HG02571 (cell line): Measurements from ENCODE around the gene KCNH8.

Experiments used
- ATAC-seq: cut with Tn5 transposase; IDR thresholded peaks from one replicate; pipeline ENCODE4 v1.9.1; 2021; ENCODE audit warnings: mild to moderate bottlenecking, moderate library complexity; ENCODE audit not compliant: unreplicated experiment

KCNH8 gene

DNA sequence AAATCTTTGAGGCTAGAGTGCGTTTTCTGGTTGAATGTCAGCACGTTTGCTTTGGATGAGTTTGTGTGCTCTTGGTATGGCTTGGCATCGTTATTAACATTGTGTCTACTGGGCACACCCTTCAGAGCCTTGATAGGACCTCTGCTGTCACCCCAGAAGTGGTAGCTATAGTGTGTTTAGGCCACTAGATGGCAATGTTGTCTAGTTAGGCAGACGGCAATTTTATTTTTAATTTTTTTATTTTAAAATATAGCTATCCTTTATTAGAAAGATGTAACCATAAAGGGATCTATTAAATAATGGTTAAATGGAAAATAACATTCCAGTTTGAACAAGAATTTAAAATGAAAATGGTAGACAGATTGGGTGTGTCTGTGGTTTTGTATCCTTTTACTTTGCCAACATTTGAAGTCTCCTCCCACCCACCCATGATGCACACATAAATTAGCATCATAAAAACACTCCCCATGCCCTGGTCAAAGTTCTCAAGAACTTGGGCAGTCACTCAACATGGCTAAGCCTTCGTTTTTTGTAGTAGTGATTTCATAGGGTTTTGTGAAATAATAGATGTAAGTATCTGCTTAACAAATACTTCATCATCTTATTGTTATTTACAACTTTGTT lies 200.7 kb downstream of the KCNH8 start:
- no peak for ATAC-seq

DNA sequence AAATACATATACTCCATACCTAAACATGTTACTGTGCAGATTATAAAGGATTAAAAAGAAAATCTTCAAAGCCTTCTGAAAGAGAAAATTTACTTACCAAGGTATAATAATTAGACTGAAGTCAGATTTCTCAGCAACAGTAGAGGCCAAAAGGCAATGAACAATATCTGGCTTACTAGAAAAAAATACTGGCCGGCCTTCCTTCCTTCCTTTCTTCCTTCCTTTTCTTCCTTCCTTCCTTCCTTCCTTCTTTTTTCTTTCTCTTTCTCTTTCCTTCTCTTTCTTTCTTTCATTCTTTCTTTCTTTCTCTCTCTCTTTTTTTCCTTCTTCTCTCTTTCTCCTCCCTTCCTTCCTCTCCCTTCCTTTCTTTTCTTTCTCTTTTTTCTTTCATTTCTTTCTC lies 209.6 kb downstream of the KCNH8 start:
- no peak for ATAC-seq

DNA sequence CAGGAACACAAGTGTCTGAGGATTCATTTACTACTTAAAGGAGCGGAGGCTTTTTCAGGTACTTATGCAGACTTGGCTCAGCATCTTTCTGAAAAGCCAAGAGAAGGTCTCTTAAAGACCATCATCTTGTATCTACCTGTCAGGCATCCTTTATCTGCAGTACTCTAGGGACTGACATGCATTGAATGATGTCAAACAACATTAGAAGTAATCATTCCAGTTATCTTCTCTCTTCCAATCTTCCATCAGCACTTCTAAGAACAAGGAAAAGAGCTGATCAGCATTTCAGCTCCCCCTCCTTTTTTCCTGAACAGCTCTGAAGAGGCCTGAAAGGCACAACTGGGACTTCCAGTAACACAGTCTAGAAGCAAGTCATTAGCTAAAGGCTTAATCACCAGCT lies 214.8 kb downstream of the KCNH8 start:
- no peak for ATAC-seq

DNA sequence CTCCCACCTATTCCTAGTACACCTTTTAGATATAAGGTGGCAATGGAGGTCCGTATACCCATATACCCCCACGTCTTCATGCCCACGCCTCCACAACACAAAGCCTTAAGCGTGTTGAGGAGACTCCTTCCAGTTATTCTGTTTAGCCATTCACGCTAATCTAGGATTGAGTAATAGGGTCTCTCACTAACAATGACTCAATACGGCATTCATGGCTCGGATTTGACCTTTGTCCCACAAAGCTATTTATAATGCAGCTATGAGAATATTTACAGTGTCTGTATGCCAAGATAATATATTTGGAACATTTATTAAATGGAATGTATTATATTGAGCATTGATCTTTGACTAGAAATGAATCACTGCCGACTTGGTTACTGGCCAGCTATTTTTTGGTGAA lies 215.8 kb downstream of the KCNH8 start:
- ATAC-seq: no peak

DNA sequence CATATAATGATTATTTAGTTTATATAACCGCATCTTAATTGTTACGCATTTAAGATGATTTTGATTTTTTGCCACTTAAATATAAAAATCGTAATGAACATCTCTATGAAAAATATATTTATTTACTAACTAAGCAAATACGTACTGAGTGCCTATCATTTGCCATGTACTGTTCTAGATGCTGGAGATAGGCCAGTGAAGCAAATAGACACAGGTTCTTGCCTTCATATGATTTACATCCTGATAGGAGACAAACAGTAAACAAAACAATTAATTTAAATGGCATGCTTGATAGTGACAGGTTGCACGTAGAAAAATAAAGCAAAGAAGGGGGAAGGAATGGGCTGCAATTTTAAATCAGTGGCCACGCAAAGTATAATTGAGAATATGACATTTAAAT lies 217.2 kb downstream of the KCNH8 start:
- ATAC-seq: no peak

DNA sequence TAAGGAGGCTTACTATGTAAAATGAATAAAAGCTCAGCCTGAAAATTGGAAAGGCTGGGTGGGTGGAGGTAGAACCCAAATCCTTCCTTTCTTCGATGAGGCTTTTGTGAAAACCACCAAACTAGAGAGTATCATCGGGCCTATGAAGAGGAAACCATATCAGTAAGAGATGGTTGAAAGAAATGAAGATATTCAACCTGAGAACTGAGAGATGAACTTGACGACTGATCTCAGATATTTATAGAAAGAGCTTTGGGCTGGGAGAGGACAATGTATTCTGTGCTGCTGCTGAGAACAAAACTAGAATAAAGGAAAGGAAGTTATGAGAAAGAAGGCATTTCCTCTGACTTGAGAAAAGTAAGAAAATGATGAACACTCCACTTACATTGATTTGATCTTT lies 236.6 kb downstream of the KCNH8 start:
- no peak for ATAC-seq

DNA sequence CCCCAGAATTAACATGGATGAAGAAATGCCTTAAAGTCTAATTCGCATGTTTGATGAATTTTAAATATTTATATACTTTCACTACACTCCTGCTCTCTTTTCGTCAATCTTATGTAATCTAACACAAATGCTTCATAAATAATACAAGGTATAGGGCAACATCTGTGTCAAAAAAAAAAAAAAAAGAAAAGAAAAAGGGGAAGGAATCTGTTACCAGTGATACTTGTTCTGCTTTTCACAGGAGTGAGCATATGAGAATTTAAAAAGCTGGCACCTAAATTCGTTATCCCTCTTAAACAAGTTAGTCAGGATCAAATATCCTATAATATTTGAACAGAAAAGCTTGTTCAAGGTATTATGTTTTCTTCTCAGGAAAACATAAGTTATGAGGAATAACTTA lies 243.8 kb downstream of the KCNH8 start:
- ATAC-seq: no peak

DNA sequence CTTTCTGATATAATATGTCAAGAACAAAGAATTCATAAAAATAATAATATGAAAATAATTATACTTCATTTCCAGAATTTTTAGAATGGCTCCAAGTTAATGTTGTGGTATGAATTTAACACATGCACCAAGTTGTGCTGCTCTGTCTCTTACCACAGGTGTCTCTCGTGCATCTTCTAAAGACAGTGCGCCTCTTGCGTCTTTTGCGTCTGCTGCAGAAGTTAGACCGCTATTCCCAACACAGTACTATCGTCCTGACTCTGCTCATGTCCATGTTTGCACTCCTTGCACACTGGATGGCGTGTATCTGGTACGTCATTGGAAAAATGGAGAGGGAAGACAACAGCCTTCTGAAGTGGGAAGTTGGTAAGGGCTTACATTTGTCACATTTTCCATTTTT lies 246.6 kb downstream of the KCNH8 start:
- no peak for ATAC-seq

DNA sequence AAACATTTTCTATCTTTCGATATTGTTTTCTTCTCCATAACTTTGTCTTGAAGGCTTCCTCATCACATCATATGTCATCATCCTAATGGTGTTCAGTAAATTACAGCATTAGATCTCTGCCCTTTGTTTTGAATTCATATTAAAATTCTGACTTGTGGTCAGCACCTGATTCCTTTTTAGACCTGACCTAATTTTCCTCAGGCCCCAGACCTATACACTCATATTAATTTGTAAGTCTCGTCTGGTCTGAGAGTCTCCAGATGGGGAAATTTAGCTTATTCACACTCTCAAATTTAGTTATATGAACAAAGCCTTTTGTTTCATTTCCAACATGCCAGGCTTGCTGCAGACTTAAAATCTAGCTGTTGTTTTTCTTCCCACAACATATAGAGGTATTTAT lies 248.4 kb downstream of the KCNH8 start:
- ATAC-seq: no peak

DNA sequence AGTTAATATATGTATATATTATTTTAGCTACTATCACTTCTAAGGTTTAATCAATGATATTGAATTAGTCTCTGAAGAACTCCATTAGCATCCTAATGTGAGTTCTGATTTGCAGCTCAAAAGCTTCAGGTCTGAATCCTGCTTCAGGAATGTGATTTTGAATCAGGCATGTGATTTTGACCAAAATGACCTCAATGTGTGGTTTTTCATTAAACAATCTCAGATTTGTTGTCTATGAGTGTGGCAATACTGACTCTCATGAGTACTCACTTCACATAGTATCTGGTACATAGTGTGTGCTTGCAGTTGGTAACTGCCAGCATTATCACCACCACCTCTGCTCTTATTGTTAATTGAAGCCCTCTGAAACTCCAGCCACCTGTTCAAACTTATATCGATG lies 251.0 kb downstream of the KCNH8 start:
- ATAC-seq: no peak

DNA sequence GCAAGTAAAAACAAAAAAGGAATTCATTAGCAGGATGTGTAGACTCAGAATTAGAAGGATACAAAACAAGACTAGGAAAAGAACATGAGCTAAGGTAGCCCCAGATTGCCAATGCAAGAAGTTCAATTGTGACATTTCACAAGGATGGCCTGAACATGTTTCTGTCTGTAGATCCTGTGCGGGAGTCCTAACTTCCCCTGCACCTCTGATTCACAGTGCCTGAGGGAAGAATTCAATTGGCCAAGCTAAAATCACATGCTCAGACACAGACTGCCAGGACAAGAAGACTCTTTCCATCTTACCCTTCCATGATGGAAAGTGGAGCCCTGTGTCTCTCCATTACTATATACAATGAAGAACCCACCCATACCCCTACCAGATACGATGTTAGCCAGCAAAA lies 251.5 kb downstream of the KCNH8 start:
- ATAC-seq: no peak

DNA sequence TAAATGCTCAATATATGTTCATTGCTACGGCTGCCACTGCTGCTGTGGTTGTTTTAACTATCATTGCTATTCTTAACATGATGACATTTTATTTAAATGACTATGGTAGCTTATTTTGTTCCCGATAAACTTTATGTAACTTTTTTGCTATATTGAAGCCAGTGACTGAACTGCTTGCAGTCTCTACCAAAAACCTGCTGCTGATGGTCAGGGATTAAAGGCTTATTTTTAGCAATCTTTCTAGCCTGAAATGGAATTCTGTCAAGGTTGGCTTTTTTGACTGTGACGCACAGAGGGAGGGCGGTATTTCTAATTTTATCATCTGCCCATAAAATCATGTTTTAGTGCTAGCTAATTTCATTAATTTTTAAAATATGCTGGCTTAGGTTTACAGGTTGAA lies 271.8 kb downstream of the KCNH8 start:
- ATAC-seq: no peak

DNA sequence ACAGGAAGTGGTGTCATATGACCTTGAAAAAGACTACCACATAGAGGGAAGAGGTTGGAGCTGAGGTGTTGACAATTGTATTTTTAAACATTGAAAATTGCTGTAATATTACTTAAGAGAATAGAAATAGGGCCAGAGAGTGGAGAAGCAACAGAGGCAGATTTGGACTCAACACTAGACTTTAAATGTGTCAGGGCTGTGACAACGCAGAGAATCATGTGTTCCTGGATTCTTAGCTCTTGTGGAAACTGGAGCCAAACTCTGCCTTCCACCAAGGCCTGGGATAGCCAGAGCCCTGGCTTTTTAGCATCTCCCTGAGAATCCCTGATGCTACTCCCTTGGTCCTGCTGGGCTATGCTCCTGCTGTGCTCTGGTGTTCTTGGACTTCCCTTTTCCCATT lies 277.5 kb downstream of the KCNH8 start:
- no peak for ATAC-seq

DNA sequence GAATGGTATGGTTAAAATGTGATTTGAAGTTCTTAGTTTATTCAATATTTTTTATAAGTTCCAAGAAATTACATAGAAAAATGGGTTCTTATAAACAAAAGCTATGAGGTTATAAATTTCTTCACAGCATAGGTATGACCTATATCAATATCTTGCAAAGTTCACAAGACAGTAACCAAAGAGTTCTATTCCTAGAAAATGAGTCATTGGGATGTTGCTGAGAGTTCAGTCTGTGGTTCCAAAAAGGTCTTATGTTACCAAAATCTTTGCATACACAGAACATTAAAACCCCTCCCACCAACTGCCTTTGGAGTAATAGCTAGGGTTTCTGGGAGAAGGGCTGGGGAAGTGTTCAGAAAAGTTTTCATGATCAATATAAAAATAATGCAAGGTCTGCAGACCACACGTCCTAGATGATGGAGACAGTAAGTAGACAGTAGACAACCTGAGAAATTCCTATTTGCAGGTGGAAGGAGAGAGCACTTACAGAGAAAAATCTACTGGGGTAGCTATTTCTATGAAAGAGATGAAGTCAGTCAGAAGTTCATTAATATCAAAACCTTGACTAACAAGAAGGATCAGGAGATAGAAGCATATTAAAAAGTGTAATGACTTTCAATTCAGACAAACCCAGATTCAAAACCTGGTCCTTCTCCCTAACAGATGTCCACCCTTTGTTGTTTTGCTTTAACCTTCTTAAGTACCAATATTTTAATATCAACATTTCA lies 279.3 kb downstream of the KCNH8 start:
- no peak for ATAC-seq

DNA sequence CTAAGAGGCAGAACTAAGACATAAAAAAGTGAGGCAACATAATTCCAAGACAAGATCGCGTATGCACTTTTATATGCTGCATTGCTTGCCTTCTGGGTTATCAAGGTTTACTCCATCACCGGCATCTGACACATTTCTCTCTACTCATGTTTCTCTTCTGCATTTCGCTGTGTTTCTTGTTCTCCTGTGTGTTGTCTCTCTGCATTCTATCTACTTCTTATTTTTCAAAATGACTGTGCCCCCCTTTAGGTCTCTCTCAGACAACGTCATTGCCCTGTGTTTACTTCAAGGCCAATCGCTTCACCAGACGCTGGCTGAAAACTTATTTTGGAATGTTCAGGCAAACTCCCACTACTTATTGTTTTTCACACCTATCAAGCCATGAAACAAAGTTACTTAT lies 280.4 kb downstream of the KCNH8 start:
- no peak for ATAC-seq

DNA sequence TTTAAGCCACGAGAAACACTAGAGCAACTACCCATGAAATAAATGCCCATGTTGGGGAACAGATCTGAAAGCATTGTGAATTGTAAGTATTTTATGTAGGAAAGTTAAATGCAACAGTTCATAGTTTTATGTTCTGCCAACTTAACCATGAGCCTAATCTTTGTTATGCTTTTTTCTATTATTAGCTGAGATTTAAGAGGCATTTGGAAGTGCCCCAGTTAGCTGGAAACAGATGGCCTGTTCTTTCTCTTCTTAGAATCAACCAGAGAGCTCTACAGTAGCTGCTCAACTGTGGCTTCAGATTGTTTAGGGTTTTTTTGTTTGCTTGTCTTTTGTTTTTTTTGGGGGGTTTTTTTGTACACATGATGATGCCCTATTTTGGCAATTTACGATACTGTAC lies 284.4 kb downstream of the KCNH8 start:
- ATAC-seq: no peak

DNA sequence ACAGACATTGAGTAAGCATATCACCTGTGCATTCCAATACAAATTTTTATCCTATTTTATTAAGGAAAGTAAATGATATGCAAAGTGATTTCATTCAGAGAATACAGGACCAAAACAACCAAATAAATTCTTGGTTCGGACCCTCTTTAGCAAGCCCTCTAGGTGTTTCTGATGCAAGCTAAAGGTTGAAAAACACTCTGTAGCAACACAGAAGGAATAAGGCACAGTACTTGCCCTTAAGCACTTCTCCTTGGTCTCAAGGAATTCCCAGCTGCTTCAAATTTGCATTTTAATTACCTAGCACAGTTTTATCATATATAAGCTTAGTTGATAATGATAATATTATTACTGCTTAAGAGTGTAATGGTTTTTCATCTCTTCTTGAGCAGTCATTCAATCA lies 288.4 kb downstream of the KCNH8 start:
- no peak for ATAC-seq

DNA sequence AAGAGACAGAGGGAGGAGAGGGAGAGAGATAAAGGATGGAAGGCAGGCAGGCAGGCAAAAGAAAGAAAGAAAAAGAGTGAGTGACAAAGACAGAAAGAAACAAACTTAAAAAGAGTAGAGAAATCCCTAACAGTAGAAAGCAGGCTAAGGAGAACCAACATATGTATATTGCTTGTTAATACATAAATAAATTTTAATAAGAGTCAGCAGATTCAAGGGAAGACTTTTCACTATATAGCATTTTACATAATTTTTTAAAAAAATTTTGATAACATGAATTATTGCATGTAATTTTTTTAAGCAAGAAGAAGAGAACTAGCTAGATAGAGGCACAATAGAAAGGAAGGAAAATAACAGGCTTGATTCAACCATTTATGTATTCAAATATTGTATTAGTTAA lies 291.6 kb downstream of the KCNH8 start:
- ATAC-seq: no peak

DNA sequence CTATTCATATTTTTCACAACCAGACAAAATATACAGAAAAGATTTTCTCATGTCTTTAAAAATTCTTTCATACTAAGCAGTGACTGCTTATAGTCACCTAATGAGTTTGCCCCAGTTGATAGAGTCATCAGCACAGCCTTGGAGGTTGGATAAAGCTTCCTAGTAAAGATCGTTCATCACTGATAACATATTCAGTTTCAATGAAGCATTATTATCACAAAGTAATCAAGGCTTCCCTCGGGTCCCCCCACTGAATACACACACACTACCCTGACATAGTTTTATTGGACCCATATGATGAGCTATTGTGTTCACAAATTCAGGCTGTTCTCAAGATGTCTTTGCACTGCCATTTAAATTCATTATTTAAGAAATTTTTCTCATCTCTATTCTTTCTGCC lies 297.8 kb downstream of the KCNH8 start:
- no peak for ATAC-seq

DNA sequence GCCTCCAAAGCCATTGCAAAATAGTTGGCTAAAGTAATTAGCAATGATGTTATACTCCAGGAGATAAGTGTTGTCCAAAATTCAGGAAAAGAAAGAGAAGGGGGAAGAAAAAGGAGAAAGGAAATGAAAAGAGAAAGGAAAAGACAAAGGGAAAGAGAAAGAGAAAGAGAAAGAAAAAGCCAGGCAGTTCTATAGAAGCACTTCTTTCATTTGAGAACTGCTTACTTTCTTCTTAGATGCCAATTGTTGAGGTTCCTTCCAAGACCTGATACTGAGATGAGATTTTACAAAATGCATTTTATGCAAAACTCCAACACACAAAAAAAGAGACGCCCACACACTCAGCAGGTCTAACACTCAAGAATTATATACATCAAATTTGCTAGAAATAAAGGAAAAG lies 298.4 kb downstream of the KCNH8 start:
- ATAC-seq: no peak

DNA sequence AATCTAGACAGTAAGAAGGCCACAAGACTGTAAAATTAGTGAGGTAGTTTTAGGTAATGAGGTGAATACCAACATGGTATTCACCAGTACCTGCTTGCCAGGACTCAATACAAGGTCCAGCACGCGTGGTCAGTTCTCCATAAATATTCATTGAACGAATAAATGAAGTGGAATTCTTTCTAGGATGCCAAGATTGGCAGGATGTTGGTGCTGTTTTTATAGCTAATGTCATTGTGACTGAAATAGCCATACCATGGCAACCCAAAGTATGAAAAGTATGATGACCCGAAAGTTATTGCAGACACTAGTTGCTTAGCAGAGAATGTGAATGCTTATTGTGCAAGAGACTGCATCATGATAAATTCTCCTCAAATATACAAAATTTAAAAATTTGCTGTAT lies 307.2 kb downstream of the KCNH8 start:
- no peak for ATAC-seq

DNA sequence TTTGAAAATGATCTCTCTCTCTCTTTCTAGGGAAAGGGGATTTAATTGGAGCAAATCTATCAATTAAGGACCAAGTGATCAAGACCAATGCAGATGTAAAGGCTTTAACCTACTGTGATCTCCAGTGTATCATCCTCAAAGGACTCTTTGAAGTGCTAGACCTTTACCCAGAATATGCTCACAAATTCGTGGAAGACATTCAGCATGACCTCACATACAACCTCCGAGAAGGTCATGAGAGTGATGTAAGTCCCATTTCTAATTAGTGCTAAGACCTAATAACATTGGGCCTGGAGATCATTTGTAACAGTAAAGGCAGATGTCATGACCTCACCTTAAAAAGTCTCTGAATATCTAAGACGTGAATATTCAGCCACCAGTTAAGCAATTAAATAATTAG lies 308.4 kb downstream of the KCNH8 start:
- ATAC-seq: no peak

DNA sequence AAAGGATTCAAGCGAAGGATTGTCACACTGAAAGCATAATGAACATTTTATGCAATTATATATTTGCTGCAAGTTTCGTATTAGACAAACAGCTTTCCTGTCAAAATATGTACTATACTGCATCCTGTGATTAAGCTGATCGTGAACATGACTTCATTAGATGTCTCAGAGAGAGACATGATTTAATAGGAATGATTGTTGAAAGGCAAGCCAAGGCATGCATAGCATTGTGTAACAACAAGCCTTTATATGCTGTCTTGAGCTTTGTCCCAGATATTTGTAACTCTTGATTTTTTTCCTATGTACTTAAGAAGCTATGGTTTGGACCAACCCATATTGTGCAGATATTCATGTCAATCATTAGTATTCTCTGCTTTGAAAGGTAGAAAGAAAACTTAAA lies 309.1 kb downstream of the KCNH8 start:
- ATAC-seq: no peak
